Activated T-helper 17 cell treated with anti-CD3 and anti-CD28 coated beads, Interleukin-2, amount 50 U/mL, for 72 hours (primary cell): ENCODE results near the gene MYO5A. TPM values are rescaled to one million over a fixed set of nuclear protein-coding genes. Genes with fewer than 3 reads are reported as not detected.

ENCODE experiments used
- total RNA-seq, 2 donors: library from RNA; stranded (reverse); gene quantifications; one replicate each; pipeline ENCODE4 v1.2.3, GENCODE V29; 2022

MYO5A gene
- total RNA-seq, 2 donors from 2014 or later = 33.1 to 59.3 TPM

Other genes with a start within 250 kb of the MYO5A start
- gene MYO5C, start 233.1 kb downstream of the MYO5A start, total RNA-seq = 1 to 10 TPM; 2.3 to 3.0 TPM
- 100 to 1,000 TPM; 154 to 222 TPM for gene ARPP19, start 40.1 kb upstream of the MYO5A start, total RNA-seq
- 10 to 100 TPM; 30.7 to 40.6 TPM for gene ATOSA, start 150.5 kb upstream of the MYO5A start, total RNA-seq